ENCODE measurements around the gene SLC37A1. TPM values are rescaled to one million over a fixed set of nuclear protein-coding genes. Genes with fewer than 3 reads are reported as not detected.

SLC37A1 gene
- total RNA-seq, 1 donor from 2014 or later, result 60.2 TPM

GRCh38 chr21:42507418-42507817 is 6.2 kb upstream of the SLC37A1 start:
- Mint-ChIP-seq H3K4me1 (ENCODE audit: low read depth) (peaks cover 19% of the 10 kb centered on the region), H3K9me3 (ENCODE audit: low read depth) (no peaks in the 10 kb centered on the region), H3K27ac (no peak overlapping the region), H3K36me3 (ENCODE audit: insufficient read depth) (no peaks in the 10 kb centered on the region), H3K4me3 (ENCODE audit: low read depth) (no peak overlapping the region), H3K27me3 (peaks cover 6% of the 10 kb centered on the region)
- no peak for DNase-seq (ENCODE audit: low spot score, unreplicated experiment)
- no peak for TF ChIP-seq CTCF (IDR thresholded peaks at IDR 0.05; ENCODE audit: unreplicated experiment)

- Mint-ChIP-seq H3K27ac (no peak overlapping the region), H3K36me3 (ENCODE audit: insufficient read depth) (no peaks in the 10 kb centered on the region), H3K4me3 (ENCODE audit: low read depth) (no peak overlapping the region), H3K27me3 (peaks cover 6% of the 10 kb centered on the region), H3K4me1 (ENCODE audit: low read depth) (peaks cover 23% of the 10 kb centered on the region), H3K9me3 (ENCODE audit: low read depth) (no peaks in the 10 kb centered on the region)
- no peak for DNase-seq (ENCODE audit: low spot score, unreplicated experiment)
- TF ChIP-seq CTCF (IDR thresholded peaks at IDR 0.05; ENCODE audit: unreplicated experiment), result no peak
These were observed 5.3 kb upstream of the SLC37A1 start for GRCh38 chr21:42508371-42508770.

DNA sequence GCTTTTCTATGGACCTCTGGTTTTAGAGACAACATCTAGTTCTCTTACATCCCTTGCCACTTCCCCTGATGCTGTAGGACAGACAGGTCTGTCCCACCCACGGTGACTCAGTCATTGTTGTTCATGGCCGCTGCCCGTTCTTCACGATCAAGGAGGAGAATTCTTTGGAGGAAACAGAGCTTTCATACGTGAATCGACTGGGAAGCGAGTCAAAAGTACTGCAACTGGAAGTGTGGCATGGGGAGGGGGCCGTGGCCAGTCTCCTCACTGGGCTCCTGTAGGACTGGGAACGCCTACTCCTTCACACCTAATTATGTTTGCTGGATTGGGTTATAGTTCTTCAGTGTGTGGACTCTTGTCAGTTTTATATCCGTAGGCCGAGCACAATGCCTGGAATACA is 4.4 kb upstream of the SLC37A1 start:
- H3K9me3 Mint-ChIP-seq (ENCODE audit: low read depth), result no peaks in the 10 kb centered on the region
- H3K4me1 Mint-ChIP-seq (ENCODE audit: low read depth), result peaks cover 23% of the 10 kb centered on the region
- no peak overlapping the region for H3K4me3 Mint-ChIP-seq (ENCODE audit: low read depth)
- no peaks in the 10 kb centered on the region for H3K36me3 Mint-ChIP-seq (ENCODE audit: insufficient read depth)
- no peak for TF ChIP-seq CTCF (IDR thresholded peaks at IDR 0.05; ENCODE audit: unreplicated experiment)
- H3K27me3 Mint-ChIP-seq, result peaks cover 6% of the 10 kb centered on the region
- H3K27ac Mint-ChIP-seq, result no peak overlapping the region
- no peak for DNase-seq (ENCODE audit: low spot score, unreplicated experiment)

- peak overlapping the region; percentile 79 for H3K4me3 Mint-ChIP-seq (ENCODE audit: low read depth)
- peak overlapping the region; percentile 56 for H3K27ac Mint-ChIP-seq
- no peak for TF ChIP-seq CTCF (IDR thresholded peaks at IDR 0.05; ENCODE audit: unreplicated experiment)
- peaks cover 8% of the 10 kb centered on the region for H3K36me3 Mint-ChIP-seq (ENCODE audit: insufficient read depth)
- no peak for DNase-seq (ENCODE audit: low spot score, unreplicated experiment)
- no peaks in the 10 kb centered on the region for H3K27me3 Mint-ChIP-seq
- no peaks in the 10 kb centered on the region for H3K9me3 Mint-ChIP-seq (ENCODE audit: low read depth)
- H3K4me1 Mint-ChIP-seq (ENCODE audit: low read depth), result peaks cover 50% of the 10 kb centered on the region
These were observed 1.2 kb upstream of the SLC37A1 start for GRCh38 chr21:42512346-42513034.

- Mint-ChIP-seq H3K4me3 (ENCODE audit: low read depth) (peak overlapping the region; percentile 74), H3K27ac (peak overlapping the region; percentile 93), H3K4me1 (ENCODE audit: low read depth) (peaks cover 43% of the 10 kb centered on the region)
These were observed 582 bp downstream of the SLC37A1 start for GRCh38 chr21:42513985-42514882.

More at GRCh38 chr21:42513985-42514882, 582 bp downstream of the SLC37A1 start:
- peak; percentile 41 for DNase-seq (ENCODE audit: low spot score, unreplicated experiment)
- no peaks in the 10 kb centered on the region for H3K9me3 Mint-ChIP-seq (ENCODE audit: low read depth)
- H3K36me3 Mint-ChIP-seq (ENCODE audit: insufficient read depth), result peaks cover 14% of the 10 kb centered on the region
- no peaks in the 10 kb centered on the region for H3K27me3 Mint-ChIP-seq
- TF ChIP-seq CTCF (IDR thresholded peaks at IDR 0.05; ENCODE audit: unreplicated experiment), result no peak
